Caki2 (cell line): ENCODE results near the gene TICAM1. TPM values are rescaled to one million over a fixed set of nuclear protein-coding genes. Genes with fewer than 3 reads are reported as not detected.
"Not testable (repeated sequence)": the region's sequence is repeated elsewhere in the genome, so short reads cannot be mapped to it uniquely, and the experiment has no call there.

Experiments used
- DNase-seq: peaks from one replicate; pipeline ENCODE4 v3.0.0-alpha.2; 2015; ENCODE audit warnings: low read depth
- in situ Hi-C: cut with HindIII; loops from 2 replicates; pipeline ENCODE4 v1.10.0; 2016; ENCODE audit warnings: low sequenced_read_pairs, low pct_unique_long_range_greater_than_20kb, mixed read lengths
- total RNA-seq: library from RNA; depleted of rRNA; stranded (reverse); fragments of >200 nt; shearing (Covaris generic); gene quantifications from 2 replicates; pipeline ENCODE4 v1.2.3, GENCODE V29; 2014; ENCODE audit warnings: low replicate concordance; rRNA removed

Gene TICAM1
- total RNA-seq: 2.6 and 10.5 TPM in 2 replicates

DNA sequence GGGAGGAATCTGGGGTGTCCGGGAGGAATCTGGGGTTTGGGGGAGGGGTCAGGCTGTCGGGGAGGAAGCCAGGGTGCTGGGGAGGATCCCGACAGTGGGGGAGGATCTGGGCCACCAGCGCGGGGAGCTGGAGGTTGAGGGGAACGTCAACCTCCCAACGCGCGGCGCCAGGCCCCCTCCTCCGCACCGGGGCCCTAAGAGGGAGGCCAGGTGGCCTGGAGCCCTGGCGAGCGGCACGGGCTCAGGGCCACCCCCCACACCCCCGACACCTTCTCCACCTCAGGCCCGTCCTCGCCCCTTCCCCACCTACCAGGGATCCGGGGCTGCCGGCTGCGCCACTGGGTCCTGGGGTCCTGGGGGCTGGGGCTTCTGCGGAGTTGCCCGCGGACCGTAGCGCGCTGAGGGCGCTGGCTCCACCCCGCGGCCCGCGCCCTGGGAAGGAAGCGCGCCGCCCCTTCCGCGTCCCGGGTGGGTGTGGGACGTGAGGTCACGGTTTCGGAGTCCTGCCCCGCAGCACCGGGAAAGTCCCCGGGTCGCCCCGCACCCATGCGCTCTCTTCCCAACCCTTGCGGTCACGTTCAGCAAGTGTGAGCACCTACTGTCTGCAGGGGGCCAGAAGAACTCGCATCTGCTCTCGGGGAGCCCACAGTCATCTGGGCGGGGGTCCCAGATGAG is at the start of gene TICAM1:
Gene TICAM1, minus strand, starts transcription at position 409 of the 675 bp plus-strand sequence. CDS start 13,335 bp downstream, outside the sequence.
- in situ Hi-C loops: no loop called here
- DNase-seq: peak; percentile 63

DNA sequence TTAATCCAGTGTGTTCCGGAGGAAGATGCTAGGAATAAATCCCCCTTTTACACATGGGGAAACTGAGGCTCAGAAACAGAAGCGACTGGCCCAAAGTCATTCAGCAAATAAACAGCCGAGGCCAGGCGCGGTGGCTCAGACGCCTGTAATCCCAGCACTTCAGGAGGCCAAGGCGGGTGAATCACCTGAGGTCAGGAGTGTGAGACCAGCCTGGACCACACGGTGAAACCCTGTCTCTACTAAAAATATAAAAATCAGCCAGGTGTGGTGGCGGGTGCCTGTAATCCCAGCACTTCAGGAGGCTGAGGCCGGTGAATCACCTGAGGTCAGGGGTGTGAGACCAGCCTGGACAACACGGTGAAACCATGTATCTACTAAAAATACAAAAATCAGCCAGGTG is 47.5 kb upstream of the TICAM1 start:
- in situ Hi-C loops: no loop called here
- no peak for DNase-seq

DNA sequence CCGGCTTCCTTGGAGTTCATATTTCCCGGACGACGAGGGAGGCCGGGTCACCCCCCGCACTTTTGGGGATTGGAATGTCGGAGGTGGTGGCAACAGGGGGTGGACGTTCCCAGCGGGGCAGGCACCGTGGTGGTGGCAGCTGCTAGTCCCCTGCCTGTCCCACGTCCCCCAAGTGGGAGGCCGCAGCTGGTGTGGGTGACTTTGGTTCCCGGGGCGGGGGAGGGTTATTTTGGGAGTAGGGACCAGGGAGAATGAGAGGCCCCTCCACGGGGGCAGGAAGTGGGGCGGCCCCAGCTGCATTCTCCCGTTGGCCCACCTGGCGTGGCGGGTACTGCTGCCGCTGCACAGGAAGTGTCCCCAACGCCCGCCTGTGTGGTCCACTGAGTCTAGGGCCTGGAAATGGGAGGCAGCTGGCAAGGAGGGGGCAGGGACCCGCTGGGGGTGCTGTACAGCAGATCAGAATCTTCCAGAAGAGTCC is 47.0 kb upstream of the TICAM1 start:
- in situ Hi-C loops: no loop called here
- no peak for DNase-seq

DNA sequence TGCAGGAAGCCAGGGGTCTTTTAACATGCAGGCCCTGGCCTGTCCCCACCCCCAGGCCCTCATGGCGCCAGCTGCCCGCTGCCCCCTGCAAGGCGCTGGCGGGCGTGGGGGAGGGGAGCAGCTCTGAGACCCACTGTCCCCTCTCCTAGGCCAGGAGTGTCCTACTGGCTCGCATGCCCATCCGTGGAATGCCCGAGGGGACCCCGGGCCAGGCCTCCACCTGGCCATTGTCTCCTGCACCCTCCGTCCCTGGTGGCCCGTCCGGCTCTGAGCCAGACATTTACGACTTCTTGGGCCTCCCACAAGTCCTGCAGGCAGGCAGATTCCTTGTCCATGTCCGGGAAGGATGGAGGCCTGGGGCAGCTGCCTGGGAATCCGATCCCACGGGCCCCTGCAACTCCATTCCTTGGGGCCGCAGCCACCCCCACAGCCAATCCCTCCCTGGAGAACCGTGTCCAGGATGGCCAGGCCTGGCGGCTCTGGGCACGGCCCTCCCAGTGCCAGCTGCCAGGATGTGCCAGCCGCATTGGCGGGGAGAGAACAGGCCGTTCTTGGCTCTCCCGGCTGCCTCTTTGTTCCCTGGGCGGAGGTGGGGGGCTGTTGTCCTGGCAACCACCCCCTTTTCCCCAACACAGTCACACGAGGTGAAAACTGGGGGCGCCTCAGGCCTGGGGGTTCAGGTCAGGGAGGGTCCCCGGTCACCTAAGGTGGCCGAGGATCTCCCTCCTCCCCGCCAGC is 46.4 kb upstream of the TICAM1 start:
- in situ Hi-C loops: no loop called here
- no peak for DNase-seq

GRCh38 chr19:4873930-4874329 is 42.4 kb upstream of the TICAM1 start:
- in situ Hi-C loops: no loop called here

GRCh38 chr19:4871711-4872110 is 40.2 kb upstream of the TICAM1 start:
- DNase-seq: no peak
- in situ Hi-C loops: no loop called here

More at GRCh38 chr19:4873930-4874329, 42.4 kb upstream of the TICAM1 start:
- DNase-seq: no peak

- DNase-seq: peak; percentile 96
- in situ Hi-C loops: no loop called here
Measured at GRCh38 chr19:4870025-4870700, 38.7 kb upstream of the TICAM1 start.

- in situ Hi-C loops: no loop called here
- no peak for DNase-seq
Measured at GRCh38 chr19:4868286-4868834, 36.8 kb upstream of the TICAM1 start.

GRCh38 chr19:4867534-4868285 is 36.2 kb upstream of the TICAM1 start, which contains the start of gene PLIN3:
Gene PLIN3, minus strand, starts transcription at chr19:4867667. Its CDS starts 6,273 bp downstream, at chr19:4861394.
- in situ Hi-C loops: no loop called here
- DNase-seq: peak; percentile 97

- in situ Hi-C loops: no loop called here
- peak; percentile 45 for DNase-seq
Measured at GRCh38 chr19:4866595-4867424, 35.3 kb upstream of the TICAM1 start.

DNA sequence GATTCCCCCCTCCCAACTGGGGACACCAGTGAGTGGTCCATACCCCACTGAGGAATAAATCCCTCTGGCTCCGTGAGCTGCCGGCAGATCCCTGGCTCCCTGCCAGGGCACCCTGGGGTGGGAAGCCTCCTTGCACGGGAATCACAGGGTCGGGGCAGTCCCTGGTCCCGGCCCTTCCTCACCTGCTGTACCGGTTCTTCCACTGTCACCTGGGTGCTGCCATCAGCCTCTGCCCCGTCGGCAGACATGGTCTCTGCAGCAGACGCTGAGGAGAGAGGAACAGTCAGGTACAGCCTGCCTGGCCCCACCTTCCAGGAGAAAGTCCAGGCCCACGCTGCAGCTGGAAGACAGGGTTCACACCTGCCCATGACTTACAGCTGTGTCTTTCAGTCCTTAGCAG is 29.6 kb upstream of the TICAM1 start:
- in situ Hi-C loops: no loop called here
- DNase-seq: no peak

DNA sequence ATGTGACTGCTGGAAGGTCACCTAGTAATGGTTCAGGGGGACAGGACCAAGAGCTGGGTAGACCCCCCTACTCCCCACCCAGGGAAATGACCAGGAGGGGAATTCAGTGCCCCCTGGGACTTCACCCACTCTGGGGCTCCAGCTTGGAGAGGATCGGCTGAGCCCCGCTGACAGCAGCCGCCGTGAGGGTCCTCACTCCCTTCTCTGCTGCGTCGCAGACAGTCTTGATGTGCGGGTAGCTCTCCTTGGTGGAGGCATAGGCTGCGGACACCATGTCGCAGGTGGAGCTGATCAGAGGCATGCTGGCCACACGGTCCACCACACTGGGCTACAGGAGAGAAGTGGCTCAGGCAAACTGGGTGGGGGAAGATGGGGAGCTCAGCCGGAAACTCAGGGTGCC is 28.2 kb upstream of the TICAM1 start:
- no peak for DNase-seq
- in situ Hi-C loops: no loop called here

DNA sequence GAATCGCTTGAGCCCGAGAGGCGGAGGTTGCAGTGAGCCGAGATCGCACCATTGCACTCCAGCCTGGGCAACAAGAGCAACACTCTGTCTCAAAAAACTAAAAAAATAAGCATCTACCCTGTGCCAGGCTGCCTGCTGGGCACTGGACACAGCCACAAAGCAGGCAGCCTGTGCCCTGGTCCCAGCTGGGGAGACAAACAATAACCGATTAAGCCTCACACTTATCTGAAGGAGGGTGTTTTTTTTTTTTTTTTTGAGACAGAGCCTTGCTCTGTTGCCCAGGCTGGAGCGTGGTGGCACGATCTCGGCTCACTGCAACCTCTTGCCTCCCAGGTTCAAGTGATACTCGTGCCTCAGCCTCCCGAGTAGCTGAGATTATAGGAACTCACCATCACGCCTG is 25.0 kb upstream of the TICAM1 start:
- in situ Hi-C loops, DNase-seq: not testable (repeated sequence)

- in situ Hi-C loops: not testable (repeated sequence)
- peak; percentile 48 for DNase-seq
Measured at GRCh38 chr19:4853506-4853905, 22.0 kb upstream of the TICAM1 start.

DNA sequence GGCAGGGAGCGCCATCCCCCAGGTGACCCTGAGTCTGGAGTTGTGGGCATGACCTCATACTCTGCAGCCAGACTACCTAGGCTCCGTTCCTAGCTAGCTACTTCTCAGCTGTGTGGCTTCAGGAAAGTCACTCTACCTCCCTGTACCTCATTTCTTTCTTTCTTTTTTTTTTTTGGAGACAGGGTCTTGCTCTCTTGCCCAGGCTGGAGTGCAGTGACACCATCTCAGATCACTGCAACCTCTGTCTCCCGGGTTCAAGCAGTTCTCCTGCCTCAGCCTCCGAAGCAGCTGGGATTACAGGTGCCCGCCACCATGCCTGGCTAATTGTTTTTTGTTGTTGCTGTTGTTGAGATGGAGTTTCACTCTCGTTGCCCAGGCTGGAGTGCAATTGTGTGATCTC is 21.0 kb upstream of the TICAM1 start:
- DNase-seq: no peak
- in situ Hi-C loops: no loop called here

DNA sequence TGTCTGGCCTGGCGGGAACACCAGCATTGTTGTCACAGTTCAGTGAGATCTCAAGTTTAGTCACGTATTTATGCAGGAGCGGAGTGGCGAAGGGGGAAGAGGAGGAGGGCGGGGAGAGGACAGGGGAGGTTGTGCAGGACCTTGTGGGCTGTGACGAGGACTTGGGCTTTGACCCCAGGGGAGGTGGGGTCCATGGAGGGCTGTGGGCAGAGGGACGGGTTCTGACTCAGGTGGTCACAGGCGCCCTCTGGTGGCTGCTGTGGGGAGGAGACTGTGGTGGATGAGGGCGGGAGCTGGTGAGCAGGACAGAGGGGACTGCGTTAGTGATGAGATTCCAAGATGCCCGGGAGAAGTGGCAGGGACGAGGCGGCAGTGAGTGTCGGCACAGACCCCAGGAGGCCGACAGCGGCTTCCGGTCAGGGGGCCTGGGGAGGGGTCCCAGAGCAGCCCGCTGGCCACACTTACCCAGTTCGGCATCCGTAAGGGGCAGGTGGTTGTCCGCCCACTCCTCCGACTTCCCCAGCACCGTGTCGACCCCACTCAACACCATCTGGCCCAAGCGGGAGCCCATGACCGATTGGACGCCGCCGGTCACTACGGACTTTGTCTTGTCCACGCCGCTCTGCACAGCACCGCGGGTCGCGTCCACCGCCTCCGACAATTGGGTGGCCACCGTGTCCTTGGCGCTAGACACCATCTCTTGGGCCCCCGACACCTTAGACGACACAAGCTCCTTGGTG is 20.2 kb upstream of the TICAM1 start:
- peak; percentile 96 for DNase-seq

GRCh38 chr19:4849019-4849418 is 17.5 kb upstream of the TICAM1 start:
- in situ Hi-C loops: no loop called here
- DNase-seq: no peak

More for the DNA sequence above, 20.2 kb upstream of the TICAM1 start:
- in situ Hi-C loops: no loop called here
